ENCODE data around the gene PDCD1LG2.

GRCh38 chr9:5532790-5533189 is 22.5 kb downstream of the PDCD1LG2 start:
- TF ChIP-seq CTCF (IDR thresholded peaks at IDR 0.05), result no peak
- no peak for TF ChIP-seq POLR2A (IDR thresholded peaks at IDR 0.05)
